ENCODE results near the gene CC2D2B. TPM values are rescaled to one million over a fixed set of nuclear protein-coding genes. Genes with fewer than 3 reads are reported as not detected.
"Not testable (repeated sequence)": the region's sequence is repeated elsewhere in the genome, so short reads cannot be mapped to it uniquely, and the experiment has no call there.

Gene CC2D2B
- total RNA-seq, 3 donors from 2014 or later: 0.96 to 2.9 (median 2.0) TPM

- H3K9me3 ChIP-seq: no peaks in the 10 kb centered on the region
- no peaks in the 10 kb centered on the region for H3K27me3 ChIP-seq
- no peak overlapping the region for H3K27ac ChIP-seq
- H3K4me1 ChIP-seq: no peaks in the 10 kb centered on the region
- intact Hi-C loops (cut with DNase I; ENCODE audit: low total_unique reads): no loop called here
- H3K4me3 ChIP-seq: no peak overlapping the region
- TF ChIP-seq CTCF (IDR thresholded peaks at IDR 0.05): no peak
- no peak for TF ChIP-seq POLR2A (IDR thresholded peaks at IDR 0.05)
- TF ChIP-seq POLR2AphosphoS5 (IDR thresholded peaks at IDR 0.05): no peak
- no peak for DNase-seq (ENCODE audit: low spot score in 2 of 2)
- H3K36me3 ChIP-seq: no peaks in the 10 kb centered on the region
Observed at GRCh38 chr10:95873651-95874050, 34.1 kb upstream of the CC2D2B start.

- H3K4me1 ChIP-seq; H3K27me3 ChIP-seq; H3K4me3 ChIP-seq; H3K27ac ChIP-seq; intact Hi-C loops (cut with DNase I; ENCODE audit: low total_unique reads); DNase-seq (ENCODE audit: low spot score in 2 of 2); H3K36me3 ChIP-seq; H3K9me3 ChIP-seq: not testable (repeated sequence)
Observed at GRCh38 chr10:95874783-95875182, 33.0 kb upstream of the CC2D2B start.

GRCh38 chr10:95876756-95877155 is 31.0 kb upstream of the CC2D2B start:
- H3K4me1 ChIP-seq: no peaks in the 10 kb centered on the region
- H3K27me3 ChIP-seq: no peaks in the 10 kb centered on the region
- no peak for DNase-seq (ENCODE audit: low spot score in 2 of 2)
- H3K27ac ChIP-seq: no peak overlapping the region
- no peaks in the 10 kb centered on the region for H3K9me3 ChIP-seq
- no peak overlapping the region for H3K4me3 ChIP-seq
- intact Hi-C loops (cut with DNase I; ENCODE audit: low total_unique reads): no loop called here
- H3K36me3 ChIP-seq: no peaks in the 10 kb centered on the region
- TF ChIP-seq POLR2AphosphoS5 (IDR thresholded peaks at IDR 0.05) (no peak), CTCF (IDR thresholded peaks at IDR 0.05) (no peak), POLR2A (IDR thresholded peaks at IDR 0.05) (no peak)

GRCh38 chr10:95877881-95878280 is 29.9 kb upstream of the CC2D2B start:
- H3K4me1 ChIP-seq: no peaks in the 10 kb centered on the region
- intact Hi-C loops (cut with DNase I; ENCODE audit: low total_unique reads): no loop called here
- H3K9me3 ChIP-seq: no peaks in the 10 kb centered on the region
- no peaks in the 10 kb centered on the region for H3K27me3 ChIP-seq
- TF ChIP-seq POLR2AphosphoS5 (IDR thresholded peaks at IDR 0.05) (no peak), POLR2A (IDR thresholded peaks at IDR 0.05) (no peak), CTCF (IDR thresholded peaks at IDR 0.05) (no peak)
- no peaks in the 10 kb centered on the region for H3K36me3 ChIP-seq
- H3K27ac ChIP-seq: no peak overlapping the region
- DNase-seq (ENCODE audit: low spot score in 2 of 2): no peak
- no peak overlapping the region for H3K4me3 ChIP-seq

GRCh38 chr10:95880704-95881103 is 27.1 kb upstream of the CC2D2B start:
- TF ChIP-seq CTCF (IDR thresholded peaks at IDR 0.05): no peak
- TF ChIP-seq POLR2A (IDR thresholded peaks at IDR 0.05): no peak
- no peak for TF ChIP-seq POLR2AphosphoS5 (IDR thresholded peaks at IDR 0.05)
- no peak overlapping the region for H3K4me3 ChIP-seq
- no peak for DNase-seq (ENCODE audit: low spot score in 2 of 2)
- H3K27me3 ChIP-seq: no peaks in the 10 kb centered on the region
- H3K36me3 ChIP-seq: no peaks in the 10 kb centered on the region
- H3K9me3 ChIP-seq: no peaks in the 10 kb centered on the region
- no peaks in the 10 kb centered on the region for H3K4me1 ChIP-seq
- intact Hi-C loops (cut with DNase I; ENCODE audit: low total_unique reads): no loop called here
- peak overlapping the region; percentile 10 to 41 for H3K27ac ChIP-seq

GRCh38 chr10:95881316-95881715 is 26.5 kb upstream of the CC2D2B start:
- no peaks in the 10 kb centered on the region for H3K36me3 ChIP-seq
- H3K9me3 ChIP-seq: no peaks in the 10 kb centered on the region
- H3K27me3 ChIP-seq: no peaks in the 10 kb centered on the region
- H3K4me3 ChIP-seq: no peak overlapping the region
- no peaks in the 10 kb centered on the region for H3K4me1 ChIP-seq
- DNase-seq (ENCODE audit: low spot score in 2 of 2): no peak
- TF ChIP-seq POLR2A (IDR thresholded peaks at IDR 0.05) (no peak), POLR2AphosphoS5 (IDR thresholded peaks at IDR 0.05) (no peak), CTCF (IDR thresholded peaks at IDR 0.05) (no peak)
- intact Hi-C loops (cut with DNase I; ENCODE audit: low total_unique reads): no loop called here
- H3K27ac ChIP-seq: no peak overlapping the region

Data from breast epithelium (tissue), 4 donors.